ENCODE measurements around the gene FGD4. TPM values are rescaled to one million over a fixed set of nuclear protein-coding genes. Genes with fewer than 3 reads are reported as not detected.

Gene FGD4
- total RNA-seq, 4 donors from 2014 or later = 13.8 to 34.6 (median 20.8) TPM

DNA sequence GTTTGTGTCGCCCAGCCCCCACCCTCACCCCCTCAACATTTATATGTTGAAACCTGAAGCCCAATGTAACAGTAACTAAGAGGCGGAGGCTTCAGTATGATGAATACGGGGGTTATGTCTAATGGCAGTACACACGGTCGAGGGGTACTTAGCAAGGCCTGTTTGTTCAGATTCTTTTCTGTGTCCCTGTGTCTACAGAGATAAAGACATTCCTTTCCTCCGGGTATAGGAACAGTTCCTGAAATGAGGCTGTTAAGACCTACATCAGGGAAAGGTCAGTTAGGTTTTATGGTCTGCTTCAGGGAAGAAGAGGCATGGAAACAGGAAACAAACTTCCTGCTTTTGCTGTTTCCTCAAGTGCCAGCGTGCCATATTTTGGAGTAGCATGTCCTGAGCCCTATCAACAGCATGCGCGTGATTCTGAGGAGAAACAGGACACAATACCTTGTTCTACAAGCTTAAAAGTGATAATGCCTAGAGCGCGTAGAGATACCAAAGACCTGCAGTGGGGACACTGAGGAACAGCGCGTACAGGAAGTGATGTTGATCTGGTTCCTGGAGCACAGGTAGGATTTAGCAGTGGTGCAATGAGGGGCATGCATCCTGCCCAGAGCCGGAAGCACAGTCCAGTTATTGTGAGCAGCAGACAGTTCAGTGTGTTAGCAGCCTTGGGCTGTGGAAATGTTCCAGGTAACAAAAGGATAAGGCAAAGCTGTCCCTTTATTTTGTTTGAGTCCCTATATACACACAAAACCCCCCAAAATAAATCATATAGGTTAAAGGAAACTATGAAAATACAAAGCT lies 47.2 kb downstream of the FGD4 start:
- Histone ChIP-seq H3K27ac (no peak overlapping the region), H3K36me3 (no peaks in the 10 kb centered on the region), H3K9me3 (no peaks in the 10 kb centered on the region), H3K27me3 (no peaks in the 10 kb centered on the region), H3K4me1 (no peaks in the 10 kb centered on the region), H3K4me3 (no peak overlapping the region)
- TF ChIP-seq, protein P1, sequence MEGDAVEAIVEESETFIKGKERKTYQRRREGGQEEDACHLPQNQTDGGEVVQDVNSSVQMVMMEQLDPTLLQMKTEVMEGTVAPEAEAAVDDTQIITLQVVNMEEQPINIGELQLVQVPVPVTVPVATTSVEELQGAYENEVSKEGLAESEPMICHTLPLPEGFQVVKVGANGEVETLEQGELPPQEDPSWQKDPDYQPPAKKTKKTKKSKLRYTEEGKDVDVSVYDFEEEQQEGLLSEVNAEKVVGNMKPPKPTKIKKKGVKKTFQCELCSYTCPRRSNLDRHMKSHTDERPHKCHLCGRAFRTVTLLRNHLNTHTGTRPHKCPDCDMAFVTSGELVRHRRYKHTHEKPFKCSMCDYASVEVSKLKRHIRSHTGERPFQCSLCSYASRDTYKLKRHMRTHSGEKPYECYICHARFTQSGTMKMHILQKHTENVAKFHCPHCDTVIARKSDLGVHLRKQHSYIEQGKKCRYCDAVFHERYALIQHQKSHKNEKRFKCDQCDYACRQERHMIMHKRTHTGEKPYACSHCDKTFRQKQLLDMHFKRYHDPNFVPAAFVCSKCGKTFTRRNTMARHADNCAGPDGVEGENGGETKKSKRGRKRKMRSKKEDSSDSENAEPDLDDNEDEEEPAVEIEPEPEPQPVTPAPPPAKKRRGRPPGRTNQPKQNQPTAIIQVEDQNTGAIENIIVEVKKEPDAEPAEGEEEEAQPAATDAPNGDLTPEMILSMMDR (IDR thresholded peaks at IDR 0.05) = no peak
- TF ChIP-seq POLR2A (IDR thresholded peaks at IDR 0.05) = no peak
- no peak for DNase-seq
- intact Hi-C loops (cut with DNase I; ENCODE audit: low total_unique reads) = no loop called here

DNA sequence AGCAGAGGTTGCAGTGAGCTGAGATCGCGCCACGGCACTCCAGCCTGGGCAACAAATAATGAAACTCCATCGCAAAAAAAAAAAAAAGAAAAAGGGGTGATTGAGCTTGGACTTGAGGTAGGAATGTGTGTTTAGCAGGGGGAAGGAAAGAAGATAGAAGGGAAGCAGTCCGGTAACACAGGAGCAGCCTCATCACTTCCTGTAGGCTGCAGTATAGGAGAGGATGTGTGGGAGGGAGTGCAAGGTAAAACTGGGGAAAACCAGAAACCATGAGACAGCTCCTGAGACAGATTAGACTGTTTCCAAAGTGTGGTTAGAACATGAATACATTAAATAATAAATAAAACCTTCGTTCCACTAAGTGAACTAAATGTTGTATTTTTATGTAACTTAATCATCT lies 49.2 kb downstream of the FGD4 start:
- no peaks in the 10 kb centered on the region for H3K9me3 ChIP-seq
- no peaks in the 10 kb centered on the region for H3K27me3 ChIP-seq
- intact Hi-C loops (cut with DNase I; ENCODE audit: low total_unique reads) = no loop called here
- H3K4me3 ChIP-seq = no peak overlapping the region
- DNase-seq = no peak
- H3K4me1 ChIP-seq = no peaks in the 10 kb centered on the region
- no peak overlapping the region for H3K27ac ChIP-seq
- TF ChIP-seq POLR2A (IDR thresholded peaks at IDR 0.05) = no peak
- TF ChIP-seq, protein P1 (IDR thresholded peaks at IDR 0.05) = no peak
- no peaks in the 10 kb centered on the region for H3K36me3 ChIP-seq

DNA sequence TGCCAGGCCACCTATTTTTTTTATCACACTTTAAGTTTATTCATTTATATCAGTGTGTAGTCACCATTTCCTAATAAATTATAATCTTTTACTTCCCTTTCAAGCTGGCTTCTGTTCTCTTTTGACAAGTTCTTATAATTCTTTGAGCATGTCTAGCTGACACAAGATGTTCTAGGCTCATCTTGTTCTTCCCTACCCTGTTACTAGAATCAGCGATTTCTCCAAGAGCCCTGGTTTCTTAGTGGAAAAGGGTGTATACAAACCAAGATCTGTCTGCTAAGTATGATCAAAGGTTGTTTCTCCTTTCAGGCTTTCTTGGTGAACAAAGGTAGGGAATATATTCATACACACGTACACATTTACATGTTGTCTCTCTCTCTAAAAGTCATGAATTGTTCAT lies 51.0 kb downstream of the FGD4 start:
- H3K9me3 ChIP-seq = no peaks in the 10 kb centered on the region
- TF ChIP-seq, protein P1 (IDR thresholded peaks at IDR 0.05) = no peak
- TF ChIP-seq POLR2A (IDR thresholded peaks at IDR 0.05) = no peak
- no peaks in the 10 kb centered on the region for H3K27me3 ChIP-seq
- H3K36me3 ChIP-seq = no peaks in the 10 kb centered on the region
- no peak overlapping the region for H3K4me3 ChIP-seq
- DNase-seq = no peak
- no peak overlapping the region for H3K27ac ChIP-seq
- no peaks in the 10 kb centered on the region for H3K4me1 ChIP-seq
- intact Hi-C loops (cut with DNase I; ENCODE audit: low total_unique reads) = loop anchor here (10.0 kb wide), 1 partner anchor 204 kb away; no protein-coding TSS in a partner anchor

DNA sequence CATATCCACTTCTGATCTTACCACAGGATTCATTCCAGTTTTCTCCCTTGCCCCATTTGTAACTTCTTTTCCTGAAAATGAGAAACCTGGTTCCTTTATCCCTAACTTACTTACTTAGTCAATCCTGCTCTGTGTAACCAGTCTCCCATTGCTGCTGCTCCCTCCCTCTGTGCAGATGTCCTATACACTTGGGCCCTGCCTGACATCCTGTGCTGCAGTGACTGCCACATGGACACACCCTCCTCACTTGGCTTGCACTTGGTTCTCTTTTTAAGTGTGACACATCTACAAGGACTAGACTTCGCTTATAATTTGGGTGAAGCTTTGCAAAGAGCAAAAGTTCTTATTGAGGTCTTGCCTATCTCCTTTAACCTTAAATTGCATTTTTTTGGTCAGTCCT lies 51.4 kb downstream of the FGD4 start:
- intact Hi-C loops (cut with DNase I; ENCODE audit: low total_unique reads) = loop anchor here (10.0 kb wide), 1 partner anchor 204 kb away; no protein-coding TSS in a partner anchor
- H3K4me1 ChIP-seq = no peaks in the 10 kb centered on the region
- H3K27ac ChIP-seq = no peak overlapping the region
- no peaks in the 10 kb centered on the region for H3K27me3 ChIP-seq
- no peaks in the 10 kb centered on the region for H3K36me3 ChIP-seq
- H3K4me3 ChIP-seq = no peak overlapping the region
- no peak for TF ChIP-seq POLR2A (IDR thresholded peaks at IDR 0.05)
- TF ChIP-seq, protein P1 (IDR thresholded peaks at IDR 0.05) = no peak
- no peak for DNase-seq
- H3K9me3 ChIP-seq = no peaks in the 10 kb centered on the region

DNA sequence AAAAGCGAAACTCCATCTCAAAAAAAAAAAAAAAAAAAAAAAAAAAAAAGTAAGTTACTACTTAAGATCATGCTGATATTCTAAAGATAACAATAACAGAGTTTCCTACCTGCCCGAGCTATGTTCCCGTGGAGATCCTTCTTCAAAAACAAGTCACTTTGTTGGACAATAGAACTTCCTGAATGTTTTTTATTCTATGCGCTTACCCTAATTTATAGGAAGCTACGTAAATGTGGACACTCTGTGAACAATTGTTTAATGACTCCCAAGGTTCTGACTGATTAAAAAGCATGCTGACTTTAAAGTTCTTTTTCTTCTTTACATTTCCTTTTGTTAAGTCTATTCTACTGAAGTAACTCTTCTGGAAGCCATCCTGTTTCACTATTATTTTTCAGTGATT lies 52.5 kb downstream of the FGD4 start:
- Histone ChIP-seq H3K36me3 (no peaks in the 10 kb centered on the region), H3K9me3 (no peaks in the 10 kb centered on the region), H3K27ac (no peak overlapping the region), H3K4me1 (no peaks in the 10 kb centered on the region), H3K4me3 (no peak overlapping the region), H3K27me3 (no peaks in the 10 kb centered on the region)
- TF ChIP-seq, protein P1 (IDR thresholded peaks at IDR 0.05) = no peak
- TF ChIP-seq POLR2A (IDR thresholded peaks at IDR 0.05) = no peak
- no peak for DNase-seq
- intact Hi-C loops (cut with DNase I; ENCODE audit: low total_unique reads) = loop anchor here (10.0 kb wide), 1 partner anchor 203 kb away; no protein-coding TSS in a partner anchor
